K562 (cell line): ENCODE data around the gene GMEB1. TPM values are rescaled to one million over a fixed set of nuclear protein-coding genes. Genes with fewer than 3 reads are reported as not detected.
A peak's percentile ranks its signal among the peaks of the same experiment; 100 is the strongest.

ENCODE experiments used
- BMI1 ChIP-seq: fragments of 150-350 bp; IDR thresholded peaks from 2 replicates; pipeline ENCODE4 v1.6.1; 2014; ENCODE audit warnings: low read length
- DACH1 ChIP-seq: fragments of 450-650 bp; IDR thresholded peaks from 2 replicates; pipeline ENCODE4 v1.6.1; 2018; ENCODE audit not compliant: partially characterized antibody
- E2F3 ChIP-seq: fragments of 250-450 bp; sonication (Bioruptor Pico); IDR thresholded peaks from 2 replicates; pipeline ENCODE4 v1.4.0; 2020; ENCODE audit warnings: mild to moderate bottlenecking
- E2F4 ChIP-seq: sonication (generic); formaldehyde crosslinking; IDR thresholded peaks from 2 replicates; pipeline ENCODE4 v1.8.0; 2022; ENCODE audit warnings: mild to moderate bottlenecking, low read depth, missing genetic modification reagents
- ETV1 ChIP-seq: fragments of 450-650 bp; conservative IDR thresholded peaks from 2 replicates; pipeline ENCODE4 v1.6.1; 2016; ENCODE audit warnings: missing genetic modification characterization, control low read depth, low read depth, missing compliant biosample characterization
- FOXA3 ChIP-seq, 2 experiments: fragments of 450-650 bp in 1 of 2; sonication (generic) in 1 of 2; formaldehyde crosslinking; IDR thresholded peaks in 1 of 2; conservative IDR thresholded peaks in 1 of 2; 2 replicates each; pipeline versions ENCODE4 v1.4.0 to v1.8.0; 2020 to 2022; ENCODE audit warnings: mild to moderate bottlenecking in 2 of 2, missing genetic modification reagents in 1 of 2
- FOXJ3 ChIP-seq: sonication (generic); formaldehyde crosslinking; IDR thresholded peaks from 2 replicates; pipeline ENCODE4 v1.4.0; 2020; ENCODE audit warnings: mild to moderate bottlenecking, missing genetic modification reagents
- HOXB6 ChIP-seq: fragments of 250-450 bp; sonication (Bioruptor Pico); IDR thresholded peaks from 2 replicates; pipeline ENCODE4 v1.5.1; 2022; ENCODE audit warnings: mild to moderate bottlenecking, borderline replicate concordance
- MLLT1 ChIP-seq, 2 experiments: fragments of 450-650 bp; IDR thresholded peaks; 2 replicates each; pipeline ENCODE4 v1.6.1; 2016
- PTBP1 ChIP-seq: fragments of 200-400 bp; formaldehyde crosslinking; IDR thresholded peaks from 2 replicates; pipeline ENCODE4 v1.6.1; 2017; ENCODE audit warnings: low read depth, low read length
- RB1 ChIP-seq: fragments of 450-650 bp; IDR thresholded peaks from 2 replicates; pipeline ENCODE4 v1.6.1; 2017; ENCODE audit warnings: low read depth, mild to moderate bottlenecking
- RBM25 ChIP-seq: fragments of 200-400 bp; formaldehyde crosslinking; IDR thresholded peaks from 2 replicates; pipeline ENCODE4 v1.6.1; 2018; ENCODE audit warnings: low read length, low read depth, moderate library complexity; ENCODE audit not compliant: severe bottlenecking
- SRSF1 ChIP-seq: fragments of 200-400 bp; formaldehyde crosslinking; IDR thresholded peaks from 2 replicates; pipeline ENCODE4 v1.6.1; 2017; ENCODE audit warnings: mild to moderate bottlenecking, low read depth, low read length, moderate library complexity
- TRIM24 ChIP-seq, 2 experiments: fragments of 450-650 bp; IDR thresholded peaks; 2 replicates each; pipeline ENCODE4 v1.6.1; 2016
- UBTF ChIP-seq, 2 experiments: IDR thresholded peaks; 2 replicates each; pipeline ENCODE4 v1.6.1; 2012; ENCODE audit warnings: improper control_type of control experiment in 2 of 2, low read depth in 2 of 2, low read length in 2 of 2, borderline replicate concordance in 1 of 2
- ZBTB17 ChIP-seq: fragments of 450-650 bp; formaldehyde crosslinking; IDR thresholded peaks from 2 replicates; pipeline ENCODE4 v1.4.0; 2020; ENCODE audit warnings: mild to moderate bottlenecking
- ZBTB2 ChIP-seq: fragments of 450-650 bp; IDR thresholded peaks from 2 replicates; pipeline ENCODE4 v1.6.1; 2016; ENCODE audit warnings: antibody characterized with exemption
- ZFP91 ChIP-seq: sonication (generic); formaldehyde crosslinking; IDR thresholded peaks from 2 replicates; pipeline ENCODE4 v1.8.0; 2022; ENCODE audit warnings: mild to moderate bottlenecking, missing genetic modification reagents
- ZNF197 ChIP-seq: fragments of 200-800 bp; sonication (Bioruptor generic); IDR thresholded peaks from 2 replicates; pipeline ENCODE4 v1.6.1; 2016; ENCODE audit warnings: low read depth, missing genetic modification characterization, missing compliant biosample characterization
- polyA plus RNA-seq, 8 experiments: library from polyadenylated mRNA; depleted of rRNA in 4 of 8; stranded (reverse) in 5 of 8; unstranded in 3 of 8; fragments of >200 nt; fragmentation: Nextera tagmentation in 2 of 8; fragmentation: Illumina TruSeq in 1 of 8; extraction: Ambion mirVana in 2 of 8; extraction: Trizol in 1 of 8; gene quantifications; 2 replicates each; pipeline versions ENCODE4 v1.2.1 to v1.2.3, GENCODE V29; 2011 to 2014; ENCODE audit warnings: inconsistent platforms in 1 of 8, missing spikeins in 1 of 8
- total RNA-seq, 7 experiments: library from RNA; depleted of rRNA in 6 of 7; stranded (reverse); fragments of >200 nt in 6 of 7; fragmentation: Illumina TruSeq in 2 of 7; extraction: Trizol in 2 of 7; gene quantifications; 2 replicates each; pipeline versions ENCODE4 v1.2.1 to v1.2.3, GENCODE V29; 2011 to 2021; ENCODE audit warnings: low replicate concordance in 1 of 7

The GMEB1 gene
- total and polyA plus RNA-seq, 9 of the 15 experiments (the other 6 are each of a cell fraction or from before 2014, with no cell fraction given): 6.6 to 17.5 (median 8.5) TPM

- TF ChIP-seq PTBP1 (peak; percentile 26; the same call in 1 of the 2 replicates), FOXJ3 (no peak), E2F3 (CRISPR knock-in tag) (peak; percentile 48; the same call in 1 of the 2 replicates), ZBTB17 (CRISPR knock-in tag) (peak; percentile 97), MLLT1 (IDR thresholded peaks at IDR 0.05) (peak; percentile 46 to 91; a peak in 2 of 4 replicates), E2F4 (CRISPR knock-in tag) (0 out of 2 replicates have a peak, but pooled peaks have one; percentile 60), UBTF (IDR thresholded peaks at IDR 0.05; ENCODE audit: borderline replicate concordance in 1 of 2, low read depth in 2 of 2, low read length in 2 of 2) (peak; percentile 13 to 71; a peak in 3 of 4 replicates), RBM25 (peak; percentile 98), ZBTB2 (peak; percentile 88), HOXB6 (CRISPR knock-in tag) (no peak), BMI1 (0 out of 2 replicates have a peak, but pooled peaks have one; percentile 9), TRIM24 (IDR thresholded peaks at IDR 0.05) (peak; percentile 69 to 87), FOXA3 (CRISPR knock-in tag; conservative IDR thresholded peaks at IDR 0.05 in 1 of 2, IDR thresholded peaks at IDR 0.05 in 1 of 2) (peak in 1 of 2 experiments; percentile 79; a peak in 2 of 4 replicates), SRSF1 (no peak), ZNF197 (peak; percentile 66; the same call in 1 of the 2 replicates), ETV1 (tag) (peak; percentile 95), RB1 (peak; percentile 97), ZFP91 (CRISPR knock-in tag) (peak; percentile 36; the same call in 1 of the 2 replicates), DACH1 (peak; percentile 50)
Measured at GRCh38 chr1:28736450-28737306, 68.1 kb downstream of the GMEB1 start, which contains the start of gene YTHDF2 (continued).
